Measurements from ENCODE around the gene MSRB1. TPM values are rescaled to one million over a fixed set of nuclear protein-coding genes. Genes with fewer than 3 reads are reported as not detected.

MSRB1 gene
- total and polyA plus RNA-seq, 10 donors, result 31.1 to 114 (median 57.2) TPM

- Histone ChIP-seq H3K4me1 (peaks cover 11 to 47% (median 30%) of the 10 kb centered on the region in 6 donors), H3K27ac (peak overlapping the region in 7 of 8 donors; percentile 70 to 93 (median 84)), H3K4me3 (peak overlapping the region in 7 of 8 donors; percentile 27 to 72 (median 38)), H3K9me3 (peaks cover 0 to 5% (median 0%) of the 10 kb centered on the region in 8 donors), H3K27me3 (replicated peaks in 1 of 7) (peaks cover 0 to 39% (median 23%) of the 10 kb centered on the region in 7 donors), H3K36me3 (peaks cover 0 to 14% (median 8%) of the 10 kb centered on the region in 6 donors)
- 0 to 8% (median 2%) methylated on average over 6 to 18 of the region's 18 CpGs for WGBS, 5 donors
- DNase-seq, result peak; percentile 90
- intact Hi-C loops (cut with DNase I; ENCODE audit: low total_unique reads), result no loop called here
- peak; percentile 33 to 83 (median 81) for TF ChIP-seq POLR2AphosphoS5 (IDR thresholded peaks at IDR 0.05)
- peak in 2 of 3 donors; percentile 6 to 14 for TF ChIP-seq POLR2A (IDR thresholded peaks at IDR 0.05)
- TF ChIP-seq CTCF (IDR thresholded peaks at IDR 0.05 in 8 of 11, conservative IDR thresholded peaks at IDR 0.05 in 3 of 11), result no peak
Observed at GRCh38 chr16:1991135-1991551, 48.1 kb upstream of the MSRB1 start.

- H3K36me3 ChIP-seq, result peaks cover 0 to 19% (median 14%) of the 10 kb centered on the region in 6 donors
- H3K9me3 ChIP-seq, result peaks cover 0 to 5% (median 0%) of the 10 kb centered on the region in 8 donors
- peak overlapping the region; percentile 16 to 72 (median 35) for H3K4me3 ChIP-seq
- peaks cover 11 to 50% (median 33%) of the 10 kb centered on the region in 6 donors for H3K4me1 ChIP-seq
- H3K27me3 ChIP-seq (replicated peaks in 1 of 7), result peaks cover 0 to 39% (median 23%) of the 10 kb centered on the region in 7 donors
- intact Hi-C loops (cut with DNase I; ENCODE audit: low total_unique reads), result no loop called here
- peak overlapping the region in 7 of 8 donors; percentile 27 to 93 (median 84) for H3K27ac ChIP-seq
- TF ChIP-seq CTCF (IDR thresholded peaks at IDR 0.05 in 8 of 11, conservative IDR thresholded peaks at IDR 0.05 in 3 of 11) (no peak), POLR2AphosphoS5 (IDR thresholded peaks at IDR 0.05) (peak; percentile 31 to 61 (median 50))
- peak; percentile 90 for DNase-seq
- 1 to 4% (median 3%) methylated on average over 31 to 49 of the region's 50 CpGs for WGBS, 5 donors
Observed at GRCh38 chr16:1990351-1991134, 47.5 kb upstream of the MSRB1 start.

- Histone ChIP-seq H3K27me3 (replicated peaks in 1 of 7) (peaks cover 0 to 39% (median 23%) of the 10 kb centered on the region in 7 donors), H3K27ac (peak overlapping the region in 4 of 8 donors; percentile 51 to 93 (median 88)), H3K9me3 (peaks cover 0 to 5% (median 0%) of the 10 kb centered on the region in 8 donors), H3K4me3 (peak overlapping the region in 7 of 8 donors; percentile 13 to 72 (median 36)), H3K4me1 (peaks cover 16 to 55% (median 38%) of the 10 kb centered on the region in 6 donors), H3K36me3 (peaks cover 0 to 23% (median 15%) of the 10 kb centered on the region in 6 donors)
- 0 to 2% (median 0%) methylated on average over 1 to 24 of the region's 25 CpGs for WGBS, 5 donors
- intact Hi-C loops (cut with DNase I; ENCODE audit: low total_unique reads), result no loop called here
- no peak for TF ChIP-seq POLR2AphosphoS5 (IDR thresholded peaks at IDR 0.05)
- no peak for TF ChIP-seq POLR2A (IDR thresholded peaks at IDR 0.05)
- TF ChIP-seq CTCF (IDR thresholded peaks at IDR 0.05 in 8 of 11, conservative IDR thresholded peaks at IDR 0.05 in 3 of 11), result no peak
- DNase-seq, result no peak
Observed at GRCh38 chr16:1990101-1990350, 47.0 kb upstream of the MSRB1 start.

Measured in spleen (tissue), 11 donors.